ENCODE data around the gene HDAC4.

HDAC4 gene

DNA sequence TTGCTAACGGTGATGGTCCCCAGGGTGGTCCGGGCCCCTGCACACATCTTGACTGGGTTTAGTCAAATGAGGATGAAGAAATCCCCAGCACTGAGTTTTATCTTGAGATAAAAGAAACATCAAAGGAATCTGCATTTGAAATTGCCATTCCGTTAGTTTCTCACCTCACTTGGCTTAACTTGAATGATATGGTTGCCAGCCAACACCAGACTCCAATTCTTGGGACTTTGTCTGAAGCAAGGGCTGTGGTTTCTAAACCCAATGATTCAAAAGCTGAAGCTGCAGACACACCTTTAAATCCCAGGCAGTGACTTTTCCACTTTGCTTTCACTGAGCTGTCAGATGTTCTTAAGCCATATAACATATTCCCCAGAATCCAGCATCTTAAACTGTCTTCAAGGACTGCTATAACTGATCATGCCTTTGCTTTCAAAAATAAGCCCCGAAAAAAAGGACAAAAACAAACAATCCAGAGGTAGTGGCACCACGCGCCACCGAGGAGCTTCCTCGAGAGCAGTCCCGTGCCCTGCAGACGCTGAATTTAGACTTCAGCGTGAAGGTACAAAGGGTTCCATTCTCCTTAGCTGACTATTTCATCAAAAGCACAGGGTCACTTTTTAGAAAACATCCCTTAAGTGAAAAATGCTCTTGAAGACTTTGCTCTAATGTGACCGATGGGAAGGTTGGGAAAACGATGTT is 189.3 kb downstream of the HDAC4 start:
- DNase-seq, result no peak

DNA sequence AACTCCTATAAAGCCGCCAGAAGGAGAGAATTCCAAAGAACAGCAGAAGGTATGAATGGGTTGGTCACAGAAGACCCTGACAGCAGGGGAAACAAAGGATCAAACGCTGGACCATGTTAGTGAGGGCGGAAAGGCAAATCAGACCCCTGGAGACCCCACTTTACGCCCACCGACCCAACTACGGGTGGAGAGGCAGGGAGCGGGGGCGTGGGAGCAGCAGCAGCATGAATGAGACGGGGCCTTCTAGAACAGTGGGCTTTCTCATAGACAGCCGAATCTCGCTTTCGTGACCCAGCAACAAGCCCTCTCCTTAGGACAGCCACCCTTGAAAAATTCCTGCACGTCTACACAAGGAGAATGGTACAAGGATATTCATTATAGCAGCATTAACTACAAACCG is 191.0 kb downstream of the HDAC4 start:
- DNase-seq, result no peak

- no peak for DNase-seq
Measured at GRCh38 chr2:239208465-239209180, 192.2 kb downstream of the HDAC4 start.

- no peak for DNase-seq
Measured at GRCh38 chr2:239206851-239207250, 194.0 kb downstream of the HDAC4 start.

- DNase-seq, result no peak
Measured at GRCh38 chr2:239206042-239206441, 194.8 kb downstream of the HDAC4 start.

DNA sequence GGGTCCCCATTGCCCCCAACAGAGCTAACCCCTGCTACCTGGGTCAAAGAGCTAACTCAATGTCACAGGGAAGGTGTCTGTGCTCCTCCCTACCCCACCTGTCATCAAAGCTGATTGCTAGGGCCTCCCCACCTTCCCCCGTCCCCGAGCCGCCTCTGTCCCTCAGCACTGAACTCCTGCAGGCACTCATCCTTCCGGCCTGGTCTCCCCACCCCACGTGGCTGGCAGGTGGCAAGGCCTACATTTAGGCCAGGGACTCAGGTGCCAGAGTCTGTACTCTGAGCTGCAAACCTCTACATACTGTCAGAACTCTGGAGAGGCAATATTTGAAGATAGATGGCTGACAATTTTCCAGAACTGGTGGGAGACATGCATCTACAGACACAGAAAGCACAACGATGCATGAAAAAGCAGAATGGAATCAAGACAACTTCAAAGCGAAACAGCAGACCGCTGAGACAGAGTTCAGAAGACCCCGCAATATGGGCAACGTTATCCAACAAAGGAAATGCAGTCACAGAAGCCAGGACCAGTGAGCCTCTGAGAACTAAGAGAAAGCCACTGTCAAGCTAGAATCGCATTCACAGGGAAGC is 195.8 kb downstream of the HDAC4 start:
- no peak for DNase-seq

- DNase-seq, result peak; percentile 8 to 64
Measured at GRCh38 chr2:239204136-239204875, 196.5 kb downstream of the HDAC4 start.

DNA sequence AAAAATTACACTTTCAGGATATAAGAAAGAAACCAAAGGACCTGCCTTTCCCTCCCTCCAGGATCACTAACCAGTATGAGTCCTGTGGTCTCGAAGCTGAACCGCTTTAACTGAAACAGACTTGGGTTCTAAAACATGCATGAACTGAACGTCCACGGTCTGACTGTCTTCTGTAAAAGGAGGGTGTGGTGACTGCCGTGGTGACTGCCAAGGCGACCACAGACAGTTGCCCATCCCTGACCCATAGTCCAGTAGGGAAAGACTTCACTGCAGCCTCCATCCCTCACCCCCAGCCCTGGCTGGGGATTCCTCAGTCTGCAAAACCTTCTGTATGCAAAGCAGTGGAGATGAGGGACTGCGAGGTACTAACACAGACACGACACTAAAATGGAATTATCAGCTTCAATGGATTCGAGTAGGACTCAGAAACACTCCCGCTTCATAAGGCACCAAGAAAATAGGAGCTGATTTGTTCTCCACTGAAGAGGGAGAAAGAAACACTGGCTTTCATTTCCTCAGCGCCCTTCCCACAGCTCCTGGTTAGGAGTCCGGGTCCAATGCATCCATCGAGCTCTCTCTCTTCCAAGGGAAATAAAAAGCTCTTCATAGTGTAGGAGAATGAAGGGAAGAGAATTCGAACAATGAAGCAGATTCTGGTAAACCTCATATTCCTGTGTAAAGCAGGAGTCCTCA is 197.2 kb downstream of the HDAC4 start:
- peak in 1 of 2 experiments; percentile 64 for DNase-seq

GRCh38 chr2:239202836-239203235 is 198.0 kb downstream of the HDAC4 start:
- DNase-seq, result no peak

DNA sequence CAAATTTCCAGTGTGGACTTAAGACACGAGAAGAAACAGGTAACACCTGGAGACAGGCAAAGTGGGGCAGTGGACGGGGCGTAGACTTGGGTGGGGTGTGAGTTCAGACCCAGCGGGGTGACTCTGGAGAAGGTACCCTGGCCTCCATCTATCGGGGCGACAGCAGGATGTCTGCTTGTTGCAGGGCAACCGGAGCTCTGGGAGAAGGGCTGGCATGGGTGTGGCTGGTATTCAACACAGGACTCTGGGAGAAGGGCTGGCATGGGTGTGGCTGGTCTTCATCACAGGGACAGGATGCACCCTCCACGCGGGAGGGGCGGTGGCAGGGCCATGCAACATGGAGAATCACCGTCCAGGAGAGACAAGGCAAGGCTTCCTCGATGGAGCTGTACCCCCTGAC is 198.5 kb downstream of the HDAC4 start:
- DNase-seq, result no peak

- no peak for DNase-seq
Measured at GRCh38 chr2:239201884-239202283, 198.9 kb downstream of the HDAC4 start.

DNA sequence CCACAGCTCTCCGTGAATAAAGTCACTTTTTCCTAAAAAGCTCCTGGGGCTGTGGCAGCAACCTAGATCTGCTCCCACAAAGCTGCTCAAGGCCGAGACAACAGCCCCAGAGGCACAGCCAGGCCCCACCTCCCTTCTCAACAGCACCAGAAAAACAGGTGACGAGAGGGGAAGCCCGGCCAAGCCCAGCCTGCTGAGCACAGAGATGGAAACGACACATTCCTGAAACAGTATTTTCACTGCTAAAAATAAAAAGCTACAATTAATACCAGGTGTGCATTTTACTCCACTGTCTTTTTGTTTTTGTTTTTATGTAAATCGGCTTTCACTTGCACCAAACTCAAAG is 199.3 kb downstream of the HDAC4 start:
- DNase-seq, result peak; percentile 11 to 77

DNA sequence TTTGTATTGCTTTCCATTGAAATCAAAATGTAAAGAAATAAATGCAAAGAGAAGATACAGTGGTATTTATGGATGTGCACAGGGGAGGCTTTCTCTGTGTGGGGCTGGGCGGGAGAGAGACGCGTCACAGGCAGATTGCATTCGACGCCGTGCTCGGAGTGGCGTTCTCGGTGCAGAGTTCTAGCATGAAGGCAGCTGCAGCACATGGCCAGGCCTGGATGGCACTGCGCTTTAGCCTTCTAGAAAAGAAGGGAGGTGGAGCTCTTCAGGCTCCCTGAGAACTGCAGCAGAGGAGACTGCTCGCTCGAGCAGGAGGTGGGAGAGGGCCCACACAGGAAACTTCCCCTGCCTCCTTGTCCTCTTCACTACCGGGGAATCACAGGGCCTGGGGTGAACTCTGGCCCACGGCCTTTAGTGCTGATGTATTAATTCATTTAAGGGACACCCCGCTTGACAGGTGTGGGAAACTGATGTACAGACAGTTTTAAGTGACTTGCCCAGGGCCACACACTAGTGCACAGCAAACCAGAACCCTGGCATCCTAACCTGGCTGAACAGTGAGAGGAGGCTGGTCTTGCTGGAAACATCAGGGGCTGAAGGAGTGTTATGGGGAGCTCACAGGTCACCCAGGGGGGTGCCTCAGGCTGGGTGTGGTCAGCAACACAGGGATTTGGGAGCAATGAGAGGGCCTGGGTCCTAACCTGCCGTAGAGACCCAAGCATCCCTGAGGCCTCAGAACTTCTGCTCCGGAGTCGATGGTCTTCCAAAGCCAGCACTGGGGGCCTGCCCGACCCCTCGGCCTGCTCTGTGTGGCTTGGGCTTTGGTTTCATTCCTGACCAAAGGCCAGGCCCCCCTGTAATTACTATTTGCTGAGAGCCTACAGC is 199.9 kb downstream of the HDAC4 start:
- DNase-seq, result no peak

DNA sequence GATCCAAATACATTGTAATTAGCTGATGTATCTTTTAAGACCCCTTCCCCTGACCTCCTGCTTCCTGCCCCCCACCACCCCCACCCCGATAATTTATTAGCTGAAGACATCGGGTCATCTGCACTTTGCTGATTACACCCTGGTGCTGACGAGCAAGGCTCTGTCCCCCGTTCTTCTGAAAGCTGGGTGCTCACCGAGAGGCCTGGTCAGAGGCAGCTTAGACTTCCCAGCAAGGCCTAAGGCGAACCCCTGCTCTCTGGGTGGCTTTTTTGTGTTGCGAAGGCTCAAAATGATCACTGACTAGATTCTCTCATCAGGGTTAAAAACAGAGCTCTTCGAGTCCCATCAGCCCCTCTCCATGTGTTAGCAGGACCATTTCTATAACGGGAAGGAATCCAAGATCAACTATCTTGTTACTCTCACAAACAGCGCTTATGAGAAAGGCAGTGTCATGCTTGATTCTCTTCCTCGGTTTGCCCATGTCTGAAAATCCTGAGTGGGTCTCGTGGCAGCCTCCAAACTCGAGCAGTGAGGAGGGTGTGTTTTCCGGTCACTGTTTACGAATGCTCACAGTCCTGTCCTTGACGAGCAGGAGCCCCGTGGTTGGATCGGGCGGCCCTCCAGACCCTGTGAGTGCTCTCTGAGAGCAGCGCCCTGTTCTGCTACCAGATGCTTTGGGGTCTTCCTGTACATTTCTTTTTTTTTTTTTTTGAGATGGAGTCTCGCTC is 201.6 kb downstream of the HDAC4 start:
- DNase-seq, result no peak

GRCh38 chr2:239198221-239198620 is 202.6 kb downstream of the HDAC4 start:
- DNase-seq, result no peak

DNA sequence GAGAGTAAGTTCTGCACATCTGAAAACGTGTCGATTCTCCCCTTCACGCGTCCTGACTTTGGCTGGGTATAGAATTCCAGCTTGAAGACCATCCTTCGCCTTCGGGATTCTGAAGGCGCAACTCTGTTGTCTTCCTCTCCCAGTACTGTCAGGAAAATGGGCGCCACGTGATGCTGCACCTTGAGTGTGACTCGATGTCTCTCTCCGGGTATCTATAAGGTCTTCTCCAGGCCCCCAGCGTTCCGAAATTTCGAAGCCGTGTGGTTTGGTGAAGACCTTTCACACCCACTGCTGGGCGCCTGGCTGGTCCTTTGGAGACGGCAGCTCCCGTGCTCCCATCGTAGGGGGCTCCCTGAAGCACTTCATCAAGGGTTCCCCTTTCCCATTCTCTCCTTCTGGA is 203.7 kb downstream of the HDAC4 start:
- no peak for DNase-seq

DNA sequence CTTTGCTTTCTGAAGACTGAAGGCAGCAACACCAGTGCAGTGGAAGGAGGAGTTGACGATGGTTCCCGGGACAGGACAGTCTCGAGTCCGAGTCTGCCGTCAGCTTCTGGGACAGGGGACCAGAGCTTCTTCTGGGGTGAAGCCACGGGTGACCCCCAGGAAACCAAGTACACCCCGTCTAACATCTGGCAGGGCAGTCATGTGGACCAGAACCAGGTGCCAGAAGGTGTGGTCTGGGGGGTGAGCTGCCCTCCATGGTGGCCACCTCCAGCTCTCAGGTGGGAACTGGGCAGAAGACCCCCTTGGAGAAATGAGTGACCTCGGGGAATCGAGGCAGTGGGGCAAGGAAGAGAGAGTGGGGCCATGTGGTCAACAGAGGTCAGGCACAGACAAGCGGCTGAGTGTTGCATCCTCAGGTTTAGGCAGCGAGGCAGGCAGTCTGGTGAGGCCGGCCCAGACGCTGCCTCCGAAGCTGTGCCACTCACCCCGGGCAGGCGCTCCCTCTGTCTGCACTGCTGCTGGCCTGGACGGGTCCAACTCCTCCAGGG is 204.3 kb downstream of the HDAC4 start:
- no peak for DNase-seq

- DNase-seq, result no peak
Measured at GRCh38 chr2:239195992-239196391, 204.8 kb downstream of the HDAC4 start.

GRCh38 chr2:239195318-239195871 is 205.4 kb downstream of the HDAC4 start:
- DNase-seq, result no peak

DNA sequence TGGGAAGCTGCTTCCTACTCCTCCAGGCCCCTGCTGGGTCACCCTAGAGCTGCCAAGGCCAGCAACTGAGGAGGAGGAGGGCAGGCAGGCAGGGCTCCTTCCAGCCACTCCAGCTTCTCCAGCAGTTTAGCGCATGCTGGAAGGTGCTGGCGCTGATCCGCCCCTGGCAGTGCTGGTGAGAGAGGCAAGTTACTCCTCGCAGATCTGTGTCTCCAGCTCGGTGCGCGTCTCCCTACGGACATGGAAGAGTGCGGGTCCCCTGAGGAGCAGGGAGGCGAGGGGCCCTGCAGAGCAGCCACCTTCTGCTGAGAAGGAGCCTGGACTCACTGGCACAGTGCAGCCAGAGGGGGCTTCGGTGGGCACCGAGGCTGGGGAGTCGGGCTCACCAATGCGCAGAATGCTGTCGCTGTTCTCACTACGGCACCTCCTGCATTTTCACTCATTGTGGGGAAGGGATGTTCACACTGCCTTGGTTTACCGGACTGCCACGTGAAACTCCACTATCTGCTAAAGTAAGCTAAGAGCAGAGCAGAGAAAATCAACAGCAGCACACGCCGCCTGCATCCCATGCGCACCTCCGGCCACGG is 206.0 kb downstream of the HDAC4 start:
- no peak for DNase-seq

All from cerebellar nuclear complex (tissue), 1 donor.